Spleen (tissue), 11 donors: ENCODE data around the gene ARVCF. TPM values are rescaled to one million over a fixed set of nuclear protein-coding genes. Genes with fewer than 3 reads are reported as not detected.
A peak's percentile ranks its signal among the peaks of the same experiment; 100 is the strongest.

Source experiments
- DNase-seq: peaks from one replicate; pipeline ENCODE4 v3.0.0-alpha.2; 2020
- H3K27ac ChIP-seq, 8 donors: fragments of 200-600 bp; sonication (generic) in 7 of 8; 1 replicate in 4 of 8; 2 replicates in 4 of 8; pipeline versions ENCODE4 v1.5.0 to v1.8.0; 2016 to 2021; ENCODE audit warnings: inconsistent platforms in 4 of 8, mild to moderate bottlenecking in 4 of 8, moderate library complexity in 1 of 8
- H3K27me3 ChIP-seq, 7 donors: fragments of 200-600 bp; sonication (generic) in 6 of 7; replicated peaks in 1 of 7; 1 replicate in 4 of 7; 2 replicates in 3 of 7; pipeline versions ENCODE4 v1.5.0 to v1.8.0; 2016 to 2021; ENCODE audit warnings: inconsistent platforms in 3 of 7, mild to moderate bottlenecking in 1 of 7
- H3K36me3 ChIP-seq, 6 donors: fragments of 200-600 bp; sonication (generic) in 5 of 6; 1 replicate in 4 of 6; 2 replicates in 2 of 6; pipeline versions ENCODE4 v1.5.0 to v1.8.0; 2016 to 2021; ENCODE audit warnings: inconsistent platforms in 2 of 6
- H3K4me1 ChIP-seq, 6 donors: fragments of 200-600 bp; sonication (generic) in 5 of 6; 1 replicate in 3 of 6; 2 replicates in 3 of 6; pipeline versions ENCODE4 v1.5.0 to v1.8.0; 2016 to 2021; ENCODE audit warnings: inconsistent platforms in 3 of 6
- H3K4me3 ChIP-seq, 8 donors: fragments of 200-600 bp; sonication (generic) in 7 of 8; 1 replicate in 4 of 8; 2 replicates in 4 of 8; pipeline versions ENCODE4 v1.5.0 to v1.8.0; 2016 to 2021; ENCODE audit warnings: inconsistent platforms in 4 of 8, mild to moderate bottlenecking in 4 of 8, moderate library complexity in 2 of 8
- H3K9me3 ChIP-seq, 8 donors: fragments of 200-600 bp; sonication (generic) in 7 of 8; 1 replicate in 4 of 8; 2 replicates in 4 of 8; pipeline versions ENCODE4 v1.5.0 to v1.8.0; 2016 to 2021; ENCODE audit warnings: inconsistent platforms in 4 of 8
- POLR2A ChIP-seq, 3 donors: fragments of 450-650 bp; IDR thresholded peaks; one replicate each; pipeline ENCODE4 v1.5.1; 2017; ENCODE audit warnings: antibody characterized with exemption in 3 of 3, mild to moderate bottlenecking in 1 of 3
- POLR2AphosphoS5 ChIP-seq, 3 donors: sonication (generic); formaldehyde crosslinking; IDR thresholded peaks; one replicate each; pipeline ENCODE4 v1.5.1; 2017; ENCODE audit warnings: antibody characterized with exemption in 3 of 3
- WGBS, 5 donors: extraction: QIAGEN DNeasy Blood & Tissue Kit in 3 of 5; methylation state at CpG; one replicate each; pipeline versions ENCODE4 v1.1.5 to v1.1.7; 2013 to 2018; 5-methylcytosine and 5-hydroxymethylcytosine counted together
- intact Hi-C: fragments of 100-400 bp; cut with DNase I; formaldehyde crosslinking; loops from one replicate; pipeline ENCODE4 v1.15.0; 2023; ENCODE audit warnings: low total_unique reads
- polyA plus RNA-seq, 3 donors: library from polyadenylated mRNA; stranded (reverse); fragments of 200-250 nt; gene quantifications; one replicate each; pipeline ENCODE4 v1.2.1, GENCODE V29; 2013
- total RNA-seq, 7 donors: library from RNA; depleted of rRNA in 3 of 7; stranded (reverse); fragments of >200 nt in 3 of 7; fragmentation: NEBNext Ultra II Directional in 4 of 7; extraction: Animal tissue kit (Norgen Biotek cat#: 25700) in 4 of 7; gene quantifications; one replicate each; pipeline versions ENCODE4 v1.1.0 to v1.2.1, GENCODE V29; 2016 to 2021
- TF ChIP-seq, protein P1 (sequence below), 11 experiments: fragments of 200-600 bp in 7 of 11; fragments of 450-650 bp in 4 of 11; sonication (generic) in 4 of 11; IDR thresholded peaks in 8 of 11; conservative IDR thresholded peaks in 3 of 11; 1 replicate in 7 of 11; 2 replicates in 4 of 11; pipeline versions ENCODE4 v1.4.0 to v1.8.0; 2016 to 2021; ENCODE audit warnings: antibody characterized with exemption in 11 of 11, inconsistent platforms in 4 of 11, mild to moderate bottlenecking in 1 of 11
- donor health status: healthy with polysubstance abuse.
- donor health status: DM: no; HTN: no; CAD: no; lungs with moderate emphysema.
- donor health status: DM: no; HTN: no; CAD: no.
- donor health status: Bipolar disorder and iron deficiency.
- donor health status: healthy.
- donor health status: DM: no; HTN: no; CAD: no.
- donor health status: DM: yes; HTN: yes; CAD: no.

The ARVCF gene
- total and polyA plus RNA-seq, 10 donors: 9.4 to 96.7 (median 27.6) TPM

DNA sequence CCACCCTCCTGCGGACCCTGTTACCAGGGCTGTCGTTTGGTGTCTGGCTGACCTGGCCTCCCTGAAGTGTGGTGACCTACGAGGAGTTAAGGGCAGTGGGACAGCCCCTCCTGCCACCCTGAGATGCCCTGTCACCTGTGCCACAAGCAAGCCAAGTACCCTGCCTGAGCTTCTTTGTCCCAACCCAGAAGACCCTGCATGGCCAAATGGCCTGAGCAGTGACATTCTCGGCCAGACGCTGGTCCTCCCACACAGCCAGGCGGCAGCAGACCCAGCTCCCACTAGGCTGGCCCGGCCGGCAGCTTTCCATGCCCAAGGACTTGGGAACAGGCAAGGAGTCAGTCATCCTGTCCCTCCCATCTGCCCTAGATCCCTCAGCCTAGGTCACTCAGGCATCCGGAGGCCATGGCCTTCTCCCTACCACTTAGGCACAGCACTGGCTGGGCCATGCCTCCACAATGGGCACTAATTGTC lies 7.6 kb downstream of the ARVCF start:
- Histone ChIP-seq H3K4me1 (peaks cover 4 to 55% (median 28%) of the 10 kb centered on the region in 6 donors), H3K9me3 (peaks cover 0 to 6% (median 5%) of the 10 kb centered on the region in 8 donors), H3K27ac (peak overlapping the region in 7 of 8 donors; percentile 15 to 73 (median 65)), H3K4me3 (no peak overlapping the region), H3K27me3 (no peaks in the 10 kb centered on the region), H3K36me3 (no peaks in the 10 kb centered on the region)
- TF ChIP-seq POLR2AphosphoS5 (IDR thresholded peaks at IDR 0.05): peak; percentile 57 to 81 (median 67)
- no peak for TF ChIP-seq POLR2A (IDR thresholded peaks at IDR 0.05)
- TF ChIP-seq, protein P1, sequence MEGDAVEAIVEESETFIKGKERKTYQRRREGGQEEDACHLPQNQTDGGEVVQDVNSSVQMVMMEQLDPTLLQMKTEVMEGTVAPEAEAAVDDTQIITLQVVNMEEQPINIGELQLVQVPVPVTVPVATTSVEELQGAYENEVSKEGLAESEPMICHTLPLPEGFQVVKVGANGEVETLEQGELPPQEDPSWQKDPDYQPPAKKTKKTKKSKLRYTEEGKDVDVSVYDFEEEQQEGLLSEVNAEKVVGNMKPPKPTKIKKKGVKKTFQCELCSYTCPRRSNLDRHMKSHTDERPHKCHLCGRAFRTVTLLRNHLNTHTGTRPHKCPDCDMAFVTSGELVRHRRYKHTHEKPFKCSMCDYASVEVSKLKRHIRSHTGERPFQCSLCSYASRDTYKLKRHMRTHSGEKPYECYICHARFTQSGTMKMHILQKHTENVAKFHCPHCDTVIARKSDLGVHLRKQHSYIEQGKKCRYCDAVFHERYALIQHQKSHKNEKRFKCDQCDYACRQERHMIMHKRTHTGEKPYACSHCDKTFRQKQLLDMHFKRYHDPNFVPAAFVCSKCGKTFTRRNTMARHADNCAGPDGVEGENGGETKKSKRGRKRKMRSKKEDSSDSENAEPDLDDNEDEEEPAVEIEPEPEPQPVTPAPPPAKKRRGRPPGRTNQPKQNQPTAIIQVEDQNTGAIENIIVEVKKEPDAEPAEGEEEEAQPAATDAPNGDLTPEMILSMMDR (IDR thresholded peaks at IDR 0.05 in 8 of 11, conservative IDR thresholded peaks at IDR 0.05 in 3 of 11): peak in 4 of 11 experiments; percentile 26 to 38 (median 35)
- peak; percentile 85 for DNase-seq
- intact Hi-C loops: no loop called here
- WGBS, 5 donors: 72 to 89% (median 77%) methylated on average over 9 of the region's 9 CpGs

DNA sequence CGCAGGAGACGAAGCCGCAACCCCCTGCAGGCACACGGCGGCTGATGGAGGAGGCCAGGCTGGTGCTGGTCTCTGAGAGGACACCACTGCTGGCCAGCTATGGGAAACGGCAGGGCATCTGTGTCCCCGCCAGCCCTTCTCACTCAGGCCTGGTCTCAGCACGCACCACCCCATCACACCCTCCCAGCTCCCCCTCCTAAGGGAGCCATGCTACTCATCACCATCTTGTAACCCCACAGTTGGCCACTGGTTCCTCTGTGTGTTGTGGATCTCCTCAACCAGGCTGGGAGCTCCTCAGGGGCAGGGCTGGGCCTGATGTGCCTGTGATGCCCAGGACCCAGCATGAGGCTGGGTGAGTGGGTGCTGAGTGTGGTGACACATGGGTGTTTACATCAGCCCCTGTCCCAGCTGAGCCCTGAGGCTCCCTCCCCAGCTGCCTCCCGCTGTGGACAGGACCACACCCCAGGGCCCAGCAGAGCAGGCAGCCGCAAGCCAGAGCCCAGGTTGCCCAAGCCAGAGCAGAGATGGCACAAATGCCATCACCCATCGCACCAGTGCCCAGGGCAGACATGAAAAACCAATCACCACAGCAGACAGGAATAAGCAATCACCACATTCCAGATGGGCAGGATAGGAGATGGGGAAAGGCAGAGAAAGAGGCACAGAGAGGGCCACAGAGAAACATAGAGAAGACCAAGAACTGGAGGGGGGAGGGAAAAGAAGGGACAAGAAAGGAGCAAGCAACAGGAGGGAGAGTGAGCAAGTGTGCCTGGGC lies 8.2 kb downstream of the ARVCF start:
- intact Hi-C loops: no loop called here
- TF ChIP-seq POLR2A (IDR thresholded peaks at IDR 0.05) (no peak), POLR2AphosphoS5 (IDR thresholded peaks at IDR 0.05) (no peak)
- TF ChIP-seq, protein P1 (IDR thresholded peaks at IDR 0.05 in 8 of 11, conservative IDR thresholded peaks at IDR 0.05 in 3 of 11): no peak
- no peak overlapping the region for H3K4me3 ChIP-seq

DNA sequence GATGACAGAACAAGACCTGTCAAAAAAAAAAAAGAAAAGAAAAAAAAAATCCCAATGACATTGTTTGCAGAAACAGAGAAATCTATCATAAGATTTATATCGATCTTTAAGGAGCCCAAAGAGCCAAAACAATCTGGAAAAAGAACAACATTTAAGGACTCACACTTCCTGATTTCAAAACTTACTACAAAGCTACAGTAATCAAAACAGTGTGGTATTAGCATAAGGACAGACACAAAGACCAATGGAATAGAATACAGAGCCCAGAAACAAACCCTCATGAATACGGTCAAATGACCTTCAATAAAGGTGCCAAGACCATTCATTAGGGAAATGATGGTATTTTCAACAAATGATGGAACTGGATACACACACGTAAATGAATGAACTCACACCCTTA lies 12.2 kb downstream of the ARVCF start:
- Histone ChIP-seq H3K9me3 (peaks cover 5 to 27% (median 16%) of the 10 kb centered on the region in 8 donors), H3K36me3 (no peaks in the 10 kb centered on the region), H3K4me1 (peaks cover 0 to 33% (median 15%) of the 10 kb centered on the region in 6 donors), H3K27ac (no peak overlapping the region), H3K27me3 (no peaks in the 10 kb centered on the region), H3K4me3 (no peak overlapping the region)
- TF ChIP-seq POLR2AphosphoS5 (IDR thresholded peaks at IDR 0.05) (no peak), POLR2A (IDR thresholded peaks at IDR 0.05) (no peak)
- TF ChIP-seq, protein P1 (IDR thresholded peaks at IDR 0.05 in 8 of 11, conservative IDR thresholded peaks at IDR 0.05 in 3 of 11): no peak
- 90 to 95% (median 94%) methylated on average over 3 of the region's 3 CpGs for WGBS, 5 donors
- intact Hi-C loops: no loop called here
- no peak for DNase-seq

More for the DNA sequence above, 8.2 kb downstream of the ARVCF start:
- 90 to 93% (median 92%) methylated on average over 10 to 11 of the region's 11 CpGs for WGBS, 5 donors
- Histone ChIP-seq H3K4me1 (peaks cover 1 to 49% (median 25%) of the 10 kb centered on the region in 6 donors), H3K27me3 (no peaks in the 10 kb centered on the region), H3K9me3 (peaks cover 3 to 13% (median 11%) of the 10 kb centered on the region in 8 donors), H3K36me3 (no peaks in the 10 kb centered on the region), H3K27ac (peak overlapping the region in 7 of 8 donors; percentile 15 to 73 (median 65))
- DNase-seq: peak; percentile 71

DNA sequence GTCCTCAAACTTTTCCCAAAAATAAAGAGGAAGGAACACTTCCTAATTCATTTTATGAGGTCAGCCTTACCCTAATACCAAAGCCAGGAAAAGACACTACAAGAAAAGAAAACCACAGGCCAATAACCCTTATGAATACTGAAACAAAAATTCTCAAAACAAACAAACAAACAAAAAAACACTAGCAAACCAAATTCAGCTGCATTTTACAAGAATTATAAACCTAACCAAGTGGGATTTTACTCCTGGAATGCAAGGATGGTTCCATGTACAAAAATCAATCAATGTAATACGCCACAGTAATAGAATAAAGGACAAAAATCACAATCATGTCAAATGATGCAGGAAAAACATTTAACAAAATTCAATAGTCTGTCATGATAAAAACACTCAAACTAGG lies 13.3 kb downstream of the ARVCF start:
- WGBS, 5 donors: 77 to 94% (median 94%) methylated on average over 1 of the region's 1 CpG
- TF ChIP-seq, protein P1 (IDR thresholded peaks at IDR 0.05 in 8 of 11, conservative IDR thresholded peaks at IDR 0.05 in 3 of 11): no peak
- TF ChIP-seq POLR2AphosphoS5 (IDR thresholded peaks at IDR 0.05) (no peak), POLR2A (IDR thresholded peaks at IDR 0.05) (no peak)
- intact Hi-C loops: no loop called here
- Histone ChIP-seq H3K4me3 (no peak overlapping the region), H3K27me3 (no peaks in the 10 kb centered on the region), H3K36me3 (no peaks in the 10 kb centered on the region), H3K4me1 (peaks cover 0 to 33% (median 11%) of the 10 kb centered on the region in 6 donors), H3K27ac (no peak overlapping the region), H3K9me3 (peaks cover 5 to 27% (median 16%) of the 10 kb centered on the region in 8 donors)
- DNase-seq: no peak
